Body of pancreas (tissue), 4 donors: ENCODE data around the gene TMEM72. TPM values are rescaled to one million over a fixed set of nuclear protein-coding genes. Genes with fewer than 3 reads are reported as not detected.
A peak's percentile ranks its signal among the peaks of the same experiment; 100 is the strongest.

Source experiments
- ATAC-seq: fragments of 150-250 bp; one replicate; pipeline ENCODE4 v1.9.1; 2016
- DNase-seq, 4 donors: peaks; one replicate each; pipeline ENCODE4 v3.0.0-alpha.2; 2019
- H3K27ac ChIP-seq, 4 donors: fragments of 200-600 bp; sonication (generic); 1 replicate in 3 of 4; 2 replicates in 1 of 4; pipeline versions ENCODE4 v1.5.1 to v1.6.1; 2016 to 2019; ENCODE audit warnings: mild to moderate bottlenecking in 1 of 4, mixed read lengths in 1 of 4, moderate library complexity in 1 of 4
- H3K27me3 ChIP-seq, 2 donors: fragments of 200-600 bp; sonication (generic); one replicate each; pipeline ENCODE4 v1.6.0; 2016; ENCODE audit warnings: mild to moderate bottlenecking in 1 of 2
- H3K36me3 ChIP-seq, 2 donors: fragments of 200-600 bp; sonication (generic); replicated peaks in 1 of 2; 2 replicates each; pipeline ENCODE4 v1.5.1; 2016; ENCODE audit warnings: low read depth in 2 of 2; ENCODE audit not compliant: insufficient read depth in 1 of 2
- H3K4me1 ChIP-seq: fragments of 200-600 bp; sonication (generic); one replicate; pipeline ENCODE4 v1.6.0; 2016
- H3K4me3 ChIP-seq, 2 donors: fragments of 200-600 bp; sonication (generic); 1 replicate in 1 of 2; 2 replicates in 1 of 2; pipeline ENCODE4 v1.5.1; 2016 to 2019
- H3K9me3 ChIP-seq, 3 donors: fragments of 200-600 bp; sonication (generic); 1 replicate in 2 of 3; 2 replicates in 1 of 3; pipeline ENCODE4 v1.5.1; 2016
- CTCF ChIP-seq, 7 experiments: fragments of 450-650 bp in 4 of 7; fragments of 200-600 bp in 3 of 7; sonication (generic) in 3 of 7; IDR thresholded peaks; one replicate each; pipeline ENCODE4 v1.5.1; 2016 to 2019; ENCODE audit warnings: antibody characterized with exemption in 7 of 7
- POLR2A ChIP-seq, 3 donors: fragments of 450-650 bp; IDR thresholded peaks; one replicate each; pipeline ENCODE4 v1.6.1; 2016; ENCODE audit warnings: antibody characterized with exemption in 3 of 3, mild to moderate bottlenecking in 2 of 3
- WGBS, 2 donors: methylation state at CpG; one replicate each; pipeline ENCODE4 v1.1.5; 2017; 5-methylcytosine and 5-hydroxymethylcytosine counted together
- intact Hi-C: fragments of 100-400 bp; cut with DNase I; formaldehyde crosslinking; loops from one replicate; pipeline ENCODE4 v1.15.1; 2023
- total RNA-seq, 2 donors: library from RNA; depleted of rRNA; stranded (reverse); fragments of >200 nt; gene quantifications; one replicate each; pipeline ENCODE4 v1.1.0, GENCODE V29; 2016

The TMEM72 gene
- total RNA-seq, 2 donors from 2014 or later = 4.7 to 10.2 TPM

GRCh38 chr10:44946205-44946604, 35.1 kb downstream of the TMEM72 start:
- intact Hi-C loops = no loop called here
- Histone ChIP-seq H3K9me3 (no peaks in the 10 kb centered on the region), H3K4me3 (no peak overlapping the region), H3K27ac (no peak overlapping the region), H3K36me3 (no peaks in the 10 kb centered on the region), H3K4me1 (peaks cover 12% of the 10 kb centered on the region), H3K27me3 (no peaks in the 10 kb centered on the region)
- no peak for TF ChIP-seq CTCF (IDR thresholded peaks at IDR 0.05)
- no peak for TF ChIP-seq POLR2A (IDR thresholded peaks at IDR 0.05)
- ATAC-seq (no peak), DNase-seq (peak in 1 of 4 donors; percentile 2)
- WGBS, 2 donors = 80 to 96% methylated on average over 2 of the region's 2 CpGs

GRCh38 chr10:44947371-44948152, 36.4 kb downstream of the TMEM72 start:
- H3K4me3 ChIP-seq = no peak overlapping the region
- TF ChIP-seq CTCF (IDR thresholded peaks at IDR 0.05) (no peak), POLR2A (IDR thresholded peaks at IDR 0.05) (no peak)
- peaks cover 12% of the 10 kb centered on the region for H3K4me1 ChIP-seq
- no peaks in the 10 kb centered on the region for H3K9me3 ChIP-seq
- ATAC-seq (no peak), DNase-seq (peak in 1 of 4 donors; percentile 5)
- 69 to 81% methylated on average over 6 of the region's 6 CpGs for WGBS, 2 donors
- H3K27ac ChIP-seq = no peak overlapping the region
- intact Hi-C loops = no loop called here
- H3K36me3 ChIP-seq = no peaks in the 10 kb centered on the region
- H3K27me3 ChIP-seq = no peaks in the 10 kb centered on the region

GRCh38 chr10:44948642-44949041, 37.5 kb downstream of the TMEM72 start:
- TF ChIP-seq POLR2A (IDR thresholded peaks at IDR 0.05) (no peak), CTCF (IDR thresholded peaks at IDR 0.05) (no peak)
- H3K4me3 ChIP-seq = no peak overlapping the region
- ATAC-seq (no peak), DNase-seq (no peak)
- no peaks in the 10 kb centered on the region for H3K36me3 ChIP-seq
- intact Hi-C loops = no loop called here
- H3K27ac ChIP-seq = no peak overlapping the region
- WGBS, 2 donors = 67 to 73% methylated on average over 1 of the region's 1 CpG
- no peaks in the 10 kb centered on the region for H3K27me3 ChIP-seq
- H3K4me1 ChIP-seq = peaks cover 12% of the 10 kb centered on the region
- no peaks in the 10 kb centered on the region for H3K9me3 ChIP-seq

- DNase-seq (peak in 1 of 4 donors; percentile 4), ATAC-seq (peak; percentile 27)
- Histone ChIP-seq H3K36me3 (no peaks in the 10 kb centered on the region), H3K9me3 (no peaks in the 10 kb centered on the region), H3K4me1 (peaks cover 12% of the 10 kb centered on the region), H3K27ac (no peak overlapping the region), H3K27me3 (no peaks in the 10 kb centered on the region), H3K4me3 (no peak overlapping the region)
- intact Hi-C loops = no loop called here
- WGBS, 2 donors = 69 to 70% methylated on average over 4 to 5 of the region's 5 CpGs
- no peak for TF ChIP-seq POLR2A (IDR thresholded peaks at IDR 0.05)
- TF ChIP-seq CTCF (IDR thresholded peaks at IDR 0.05) = peak in 2 of 7 experiments; percentile 10 to 18
These were observed 38.1 kb downstream of the TMEM72 start for GRCh38 chr10:44949127-44949802.
